IMR-90 (cell line): Measurements from ENCODE around the gene CD300LF.

ENCODE experiments used
- BHLHE40 ChIP-seq: fragments of 150-350 bp; IDR thresholded peaks from 2 replicates; pipeline ENCODE4 v1.6.1; 2016; ENCODE audit warnings: mild to moderate bottlenecking, low read depth, low read length
- CEBPB ChIP-seq: IDR thresholded peaks from 2 replicates; pipeline ENCODE4 v1.6.1; 2012; ENCODE audit warnings: low read depth, low read length, improper control_type of control experiment
- CHD1 ChIP-seq: IDR thresholded peaks from 2 replicates; pipeline ENCODE4 v1.6.1; 2012; ENCODE audit warnings: low read depth, low read length, improper control_type of control experiment
- CTCF ChIP-seq: conservative IDR thresholded peaks from 2 replicates; pipeline ENCODE4 v1.5.1; 2012; ENCODE audit warnings: mild to moderate bottlenecking, low read depth, low read length, improper control_type of control experiment
- FOS ChIP-seq: fragments of 150-350 bp; IDR thresholded peaks from 2 replicates; pipeline ENCODE4 v1.6.1; 2016; ENCODE audit warnings: low read depth, low read length
- MAFK ChIP-seq: IDR thresholded peaks from 2 replicates; pipeline ENCODE4 v1.6.1; 2012; ENCODE audit warnings: low read depth, low read length, improper control_type of control experiment
- MXI1 ChIP-seq: IDR thresholded peaks from 2 replicates; pipeline ENCODE4 v1.6.1; 2012; ENCODE audit warnings: low read depth, mild to moderate bottlenecking, low read length, moderate library complexity, borderline replicate concordance
- NFE2L2 ChIP-seq: fragments of 150-350 bp; IDR thresholded peaks from 2 replicates; pipeline ENCODE4 v1.6.1; 2016; ENCODE audit warnings: low read depth, mild to moderate bottlenecking, low read length
- POLR2A ChIP-seq: IDR thresholded peaks from 2 replicates; pipeline ENCODE4 v1.6.1; 2012; ENCODE audit warnings: mild to moderate bottlenecking, low read depth, low read length
- RAD21 ChIP-seq: IDR thresholded peaks from 2 replicates; pipeline ENCODE4 v1.6.1; 2012; ENCODE audit warnings: low read length, improper control_type of control experiment
- RCOR1 ChIP-seq: IDR thresholded peaks from 2 replicates; pipeline ENCODE4 v1.6.1; 2012; ENCODE audit warnings: mild to moderate bottlenecking, low read length, improper control_type of control experiment; ENCODE audit not compliant: insufficient replicate concordance
- RFX5 ChIP-seq: IDR thresholded peaks from 2 replicates; pipeline ENCODE4 v1.8.0; 2012; ENCODE audit warnings: low read depth, mild to moderate bottlenecking, low read length, moderate library complexity
- SMC3 ChIP-seq: fragments of 150-350 bp; IDR thresholded peaks from 2 replicates; pipeline ENCODE4 v1.6.1; 2016; ENCODE audit warnings: low read depth, mild to moderate bottlenecking, antibody characterized with exemption, low read length, moderate library complexity
- USF2 ChIP-seq: fragments of 150-350 bp; IDR thresholded peaks from 2 replicates; pipeline ENCODE4 v1.6.1; 2017; ENCODE audit warnings: mild to moderate bottlenecking, antibody characterized with exemption, low read length, low read depth

- TF ChIP-seq CTCF (no peak), CHD1 (no peak), FOS (no peak), RCOR1 (no peak), SMC3 (no peak), MAFK (no peak), RAD21 (no peak), RFX5 (no peak), MXI1 (no peak), POLR2A (no peak), CEBPB (no peak), BHLHE40 (no peak), NFE2L2 (no peak), USF2 (no peak)
These were observed 44.8 kb upstream of the CD300LF start for GRCh38 chr17:74757502-74757901.
